Transverse colon (tissue), 3 donors: Measurements from ENCODE around the gene RNU5B-1.

Experiments used
- CTCF ChIP-seq, 5 experiments: fragments of 200-600 bp in 3 of 5; fragments of 450-650 bp in 2 of 5; sonication (generic) in 3 of 5; IDR thresholded peaks; 1 replicate in 2 of 5; 2 replicates in 3 of 5; pipeline ENCODE4 v1.5.1; 2016 to 2017; ENCODE audit warnings: antibody characterized with exemption in 5 of 5, inconsistent platforms in 3 of 5, mild to moderate bottlenecking in 2 of 5, moderate library complexity in 1 of 5
- EP300 ChIP-seq: sonication (generic); formaldehyde crosslinking; IDR thresholded peaks from one replicate; pipeline ENCODE4 v1.6.1; 2017; ENCODE audit warnings: antibody characterized with exemption, low read depth
- POLR2A ChIP-seq: fragments of 450-650 bp; IDR thresholded peaks from one replicate; pipeline ENCODE4 v1.6.1; 2016; ENCODE audit warnings: antibody characterized with exemption, mild to moderate bottlenecking, moderate library complexity

GRCh38 chr15:65331811-65332210 lies 27.3 kb downstream of the RNU5B-1 start:
- TF ChIP-seq CTCF (IDR thresholded peaks at IDR 0.05) (no peak), EP300 (no peak), POLR2A (no peak)
